ENCODE measurements around the gene MEIS2.

The MEIS2 gene

GRCh38 chr15:36887214-36887961 is 213.0 kb downstream of the MEIS2 start:
- no peak for TF ChIP-seq MYC (IDR thresholded peaks at IDR 0.05; ENCODE audit: low read depth, low read length)
- no peak for TF ChIP-seq POLR2A (IDR thresholded peaks at IDR 0.05; ENCODE audit: extremely low read depth, insufficient read length)
- TF ChIP-seq MAX (IDR thresholded peaks at IDR 0.05; ENCODE audit: low read depth, low read length), result no peak
- TF ChIP-seq CTCF (IDR thresholded peaks at IDR 0.05; ENCODE audit: low read depth, low read length), result no peak
- no peak overlapping the region for H3K4me3 ChIP-seq (ENCODE audit: low read depth, low read length)
- no peak for DNase-seq (ENCODE audit: low read depth)

GRCh38 chr15:36886701-36887100 is 213.6 kb downstream of the MEIS2 start:
- H3K4me3 ChIP-seq (ENCODE audit: low read depth, low read length), result no peak overlapping the region
- DNase-seq (ENCODE audit: low read depth), result no peak
- TF ChIP-seq MYC (IDR thresholded peaks at IDR 0.05; ENCODE audit: low read depth, low read length), result no peak
- no peak for TF ChIP-seq CTCF (IDR thresholded peaks at IDR 0.05; ENCODE audit: low read depth, low read length)
- no peak for TF ChIP-seq POLR2A (IDR thresholded peaks at IDR 0.05; ENCODE audit: extremely low read depth, insufficient read length)
- TF ChIP-seq MAX (IDR thresholded peaks at IDR 0.05; ENCODE audit: low read depth, low read length), result no peak

GRCh38 chr15:36886191-36886590 is 214.2 kb downstream of the MEIS2 start:
- no peak for DNase-seq (ENCODE audit: low read depth)
- TF ChIP-seq POLR2A (IDR thresholded peaks at IDR 0.05; ENCODE audit: extremely low read depth, insufficient read length), result no peak
- no peak for TF ChIP-seq CTCF (IDR thresholded peaks at IDR 0.05; ENCODE audit: low read depth, low read length)
- no peak for TF ChIP-seq MAX (IDR thresholded peaks at IDR 0.05; ENCODE audit: low read depth, low read length)
- H3K4me3 ChIP-seq (ENCODE audit: low read depth, low read length), result no peak overlapping the region

- no peak overlapping the region for H3K4me3 ChIP-seq (ENCODE audit: low read depth, low read length)
- no peak for DNase-seq (ENCODE audit: low read depth)
- TF ChIP-seq MAX (IDR thresholded peaks at IDR 0.05; ENCODE audit: low read depth, low read length) (no peak), CTCF (IDR thresholded peaks at IDR 0.05; ENCODE audit: low read depth, low read length) (no peak)
These were observed 214.6 kb downstream of the MEIS2 start for GRCh38 chr15:36885771-36886170.

- no peak for DNase-seq (ENCODE audit: low read depth)
- TF ChIP-seq POLR2A (IDR thresholded peaks at IDR 0.05; ENCODE audit: extremely low read depth, insufficient read length) (no peak), MAX (IDR thresholded peaks at IDR 0.05; ENCODE audit: low read depth, low read length) (no peak), MYC (IDR thresholded peaks at IDR 0.05; ENCODE audit: low read depth, low read length) (no peak), CTCF (IDR thresholded peaks at IDR 0.05; ENCODE audit: low read depth, low read length) (no peak)
- no peak overlapping the region for H3K4me3 ChIP-seq (ENCODE audit: low read depth, low read length)
These were observed 215.3 kb downstream of the MEIS2 start for GRCh38 chr15:36884936-36885635.

All from NB4 (cell line).